ENCODE measurements around the gene DLEC1.

Gene DLEC1

GRCh38 chr3:38119248-38119544 lies 80.2 kb downstream of the DLEC1 start:
- Histone ChIP-seq H3K27me3 (ENCODE audit: control insufficient read depth, insufficient read depth, low read length) (no peaks in the 10 kb centered on the region), H3K9ac (ENCODE audit: low read length) (no peak overlapping the region), H3K27ac (ENCODE audit: low read depth, low read length) (no peak overlapping the region), H3K9me3 (ENCODE audit: control insufficient read depth, insufficient read depth, low read depth, low read length) (no peaks in the 10 kb centered on the region; the same call in 1 of the 2 replicates), H3K4me3 (ENCODE audit: low read depth, low read length) (no peak overlapping the region), H3K4me1 (ENCODE audit: control insufficient read depth, insufficient read depth, low read length) (no peaks in the 10 kb centered on the region), H3K36me3 (ENCODE audit: control insufficient read depth, insufficient read depth, low read length) (peaks cover 38% of the 10 kb centered on the region)

- no peak overlapping the region for H3K4me3 ChIP-seq (ENCODE audit: low read depth, low read length)
These were observed 81.0 kb downstream of the DLEC1 start for GRCh38 chr3:38119821-38120692.

GRCh38 chr3:38120693-38121450 lies 81.9 kb downstream of the DLEC1 start:
- Histone ChIP-seq H3K4me3 (ENCODE audit: low read depth, low read length) (no peak overlapping the region), H3K36me3 (ENCODE audit: control insufficient read depth, insufficient read depth, low read length) (peaks cover 54% of the 10 kb centered on the region), H3K9ac (ENCODE audit: low read length) (no peak overlapping the region)

More at GRCh38 chr3:38119821-38120692, 81.0 kb downstream of the DLEC1 start:
- H3K9me3 ChIP-seq (ENCODE audit: control insufficient read depth, insufficient read depth, low read depth, low read length) = no peaks in the 10 kb centered on the region; the same call in 1 of the 2 replicates
- H3K36me3 ChIP-seq (ENCODE audit: control insufficient read depth, insufficient read depth, low read length) = peaks cover 46% of the 10 kb centered on the region
- H3K4me1 ChIP-seq (ENCODE audit: control insufficient read depth, insufficient read depth, low read length) = no peaks in the 10 kb centered on the region
- no peak overlapping the region for H3K27ac ChIP-seq (ENCODE audit: low read depth, low read length)
- no peaks in the 10 kb centered on the region for H3K27me3 ChIP-seq (ENCODE audit: control insufficient read depth, insufficient read depth, low read length)
- H3K9ac ChIP-seq (ENCODE audit: low read length) = no peak overlapping the region

GRCh38 chr3:38121451-38121831 lies 82.4 kb downstream of the DLEC1 start:
- no peak overlapping the region for H3K4me3 ChIP-seq (ENCODE audit: low read depth, low read length)
- peaks cover 60% of the 10 kb centered on the region for H3K36me3 ChIP-seq (ENCODE audit: control insufficient read depth, insufficient read depth, low read length)
- no peak overlapping the region for H3K27ac ChIP-seq (ENCODE audit: low read depth, low read length)
- H3K4me1 ChIP-seq (ENCODE audit: control insufficient read depth, insufficient read depth, low read length) = no peaks in the 10 kb centered on the region
- H3K27me3 ChIP-seq (ENCODE audit: control insufficient read depth, insufficient read depth, low read length) = no peaks in the 10 kb centered on the region
- H3K9me3 ChIP-seq (ENCODE audit: control insufficient read depth, insufficient read depth, low read depth, low read length) = no peaks in the 10 kb centered on the region
- H3K9ac ChIP-seq (ENCODE audit: low read length) = no peak overlapping the region

More at GRCh38 chr3:38120693-38121450, 81.9 kb downstream of the DLEC1 start:
- Histone ChIP-seq H3K27me3 (ENCODE audit: control insufficient read depth, insufficient read depth, low read length) (no peaks in the 10 kb centered on the region), H3K27ac (ENCODE audit: low read depth, low read length) (no peak overlapping the region), H3K4me1 (ENCODE audit: control insufficient read depth, insufficient read depth, low read length) (no peaks in the 10 kb centered on the region), H3K9me3 (ENCODE audit: control insufficient read depth, insufficient read depth, low read depth, low read length) (no peaks in the 10 kb centered on the region; the same call in 1 of the 2 replicates)

GRCh38 chr3:38121832-38122461 lies 82.9 kb downstream of the DLEC1 start:
- Histone ChIP-seq H3K4me3 (ENCODE audit: low read depth, low read length) (no peak overlapping the region), H3K36me3 (ENCODE audit: control insufficient read depth, insufficient read depth, low read length) (peaks cover 65% of the 10 kb centered on the region), H3K9me3 (ENCODE audit: control insufficient read depth, insufficient read depth, low read depth, low read length) (no peaks in the 10 kb centered on the region), H3K9ac (ENCODE audit: low read length) (no peak overlapping the region), H3K27ac (ENCODE audit: low read depth, low read length) (no peak overlapping the region), H3K4me1 (ENCODE audit: control insufficient read depth, insufficient read depth, low read length) (no peaks in the 10 kb centered on the region), H3K27me3 (ENCODE audit: control insufficient read depth, insufficient read depth, low read length) (no peaks in the 10 kb centered on the region)

- Histone ChIP-seq H3K4me3 (ENCODE audit: low read depth, low read length) (no peak overlapping the region), H3K4me1 (ENCODE audit: control insufficient read depth, insufficient read depth, low read length) (no peaks in the 10 kb centered on the region), H3K9me3 (ENCODE audit: control insufficient read depth, insufficient read depth, low read depth, low read length) (no peaks in the 10 kb centered on the region), H3K27ac (ENCODE audit: low read depth, low read length) (no peak overlapping the region), H3K9ac (ENCODE audit: low read length) (no peak overlapping the region), H3K36me3 (ENCODE audit: control insufficient read depth, insufficient read depth, low read length) (peaks cover 73% of the 10 kb centered on the region), H3K27me3 (ENCODE audit: control insufficient read depth, insufficient read depth, low read length) (no peaks in the 10 kb centered on the region)
These were observed 83.8 kb downstream of the DLEC1 start for GRCh38 chr3:38122712-38123290.

- H3K27me3 ChIP-seq (ENCODE audit: control insufficient read depth, insufficient read depth, low read length) = no peaks in the 10 kb centered on the region
- H3K27ac ChIP-seq (ENCODE audit: low read depth, low read length) = no peak overlapping the region
- H3K4me3 ChIP-seq (ENCODE audit: low read depth, low read length) = no peak overlapping the region
- no peaks in the 10 kb centered on the region for H3K9me3 ChIP-seq (ENCODE audit: control insufficient read depth, insufficient read depth, low read depth, low read length)
- peaks cover 88% of the 10 kb centered on the region for H3K36me3 ChIP-seq (ENCODE audit: control insufficient read depth, insufficient read depth, low read length)
- no peaks in the 10 kb centered on the region for H3K4me1 ChIP-seq (ENCODE audit: control insufficient read depth, insufficient read depth, low read length)
- H3K9ac ChIP-seq (ENCODE audit: low read length) = no peak overlapping the region
These were observed 85.5 kb downstream of the DLEC1 start for GRCh38 chr3:38124324-38125122.

- Histone ChIP-seq H3K9me3 (ENCODE audit: control insufficient read depth, insufficient read depth, low read depth, low read length) (no peaks in the 10 kb centered on the region), H3K36me3 (ENCODE audit: control insufficient read depth, insufficient read depth, low read length) (peaks cover 91% of the 10 kb centered on the region), H3K27ac (ENCODE audit: low read depth, low read length) (no peak overlapping the region), H3K9ac (ENCODE audit: low read length) (no peak overlapping the region), H3K27me3 (ENCODE audit: control insufficient read depth, insufficient read depth, low read length) (no peaks in the 10 kb centered on the region), H3K4me3 (ENCODE audit: low read depth, low read length) (no peak overlapping the region), H3K4me1 (ENCODE audit: control insufficient read depth, insufficient read depth, low read length) (no peaks in the 10 kb centered on the region)
These were observed 86.5 kb downstream of the DLEC1 start for GRCh38 chr3:38125305-38126120.

- Histone ChIP-seq H3K9ac (ENCODE audit: low read length) (no peak overlapping the region), H3K27ac (ENCODE audit: low read depth, low read length) (no peak overlapping the region), H3K4me1 (ENCODE audit: control insufficient read depth, insufficient read depth, low read length) (no peaks in the 10 kb centered on the region), H3K9me3 (ENCODE audit: control insufficient read depth, insufficient read depth, low read depth, low read length) (no peaks in the 10 kb centered on the region), H3K4me3 (ENCODE audit: low read depth, low read length) (no peak overlapping the region), H3K27me3 (ENCODE audit: control insufficient read depth, insufficient read depth, low read length) (no peaks in the 10 kb centered on the region), H3K36me3 (ENCODE audit: control insufficient read depth, insufficient read depth, low read length) (peaks cover 94% of the 10 kb centered on the region)
These were observed 87.3 kb downstream of the DLEC1 start for GRCh38 chr3:38126121-38126892.
